HEK293T (cell line): ENCODE results near the gene MLLT3.

Source experiments
- ARNT ChIP-seq: fragments of 450-650 bp; IDR thresholded peaks from 2 replicates; pipeline ENCODE4 v1.6.1; 2017; ENCODE audit warnings: mild to moderate bottlenecking
- ELF4 ChIP-seq: fragments of 450-650 bp; IDR thresholded peaks from 2 replicates; pipeline ENCODE4 v1.6.1; 2017; ENCODE audit warnings: antibody characterized with exemption
- FOXA1 ChIP-seq: fragments of 450-650 bp; IDR thresholded peaks from 2 replicates; pipeline ENCODE4 v1.6.1; 2016; ENCODE audit warnings: mild to moderate bottlenecking
- FOXM1 ChIP-seq: fragments of 450-650 bp; IDR thresholded peaks from 2 replicates; pipeline ENCODE4 v1.6.1; 2017; ENCODE audit warnings: mild to moderate bottlenecking, borderline replicate concordance
- HDGF ChIP-seq: fragments of 450-650 bp; IDR thresholded peaks from 2 replicates; pipeline ENCODE4 v1.6.1; 2017; ENCODE audit warnings: antibody characterized with exemption, borderline replicate concordance
- L3MBTL2 ChIP-seq: fragments of 450-650 bp; conservative IDR thresholded peaks from 2 replicates; pipeline ENCODE4 v1.6.1; 2016; ENCODE audit warnings: mild to moderate bottlenecking
- NFRKB ChIP-seq: fragments of 450-650 bp; IDR thresholded peaks from 2 replicates; pipeline ENCODE4 v1.6.1; 2016; ENCODE audit warnings: mild to moderate bottlenecking, moderate library complexity
- SP1 ChIP-seq: fragments of 450-650 bp; IDR thresholded peaks from 2 replicates; pipeline ENCODE4 v1.6.1; 2017
- SUZ12 ChIP-seq: fragments of 450-650 bp; IDR thresholded peaks from 2 replicates; pipeline ENCODE4 v1.6.1; 2016; ENCODE audit warnings: mild to moderate bottlenecking
- TF ChIP-seq, protein P1 (sequence below): fragments of 450-650 bp; IDR thresholded peaks from 2 replicates; pipeline ENCODE4 v1.6.1; 2016

DNA sequence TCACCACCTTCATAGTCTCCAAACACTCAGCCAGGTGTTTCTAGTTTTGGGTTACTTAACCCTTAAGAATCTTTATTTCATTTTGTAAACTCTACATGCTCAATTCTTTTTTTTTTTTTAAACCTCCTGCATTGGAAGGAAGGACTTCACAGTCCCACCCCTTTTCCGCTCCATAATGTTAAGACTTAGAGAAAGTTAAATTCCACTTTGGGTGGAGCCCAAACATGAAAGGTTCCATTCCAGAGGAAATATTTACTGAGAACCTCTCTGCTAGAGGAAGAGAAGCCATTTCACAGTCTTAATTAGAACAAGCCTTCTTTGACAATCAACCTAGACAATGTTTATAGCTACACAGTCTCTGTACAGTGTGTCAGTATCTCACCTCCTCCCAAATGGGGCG, 312.3 kb downstream of the MLLT3 start:
- no peak for TF ChIP-seq HDGF
- no peak for TF ChIP-seq FOXM1
- no peak for TF ChIP-seq NFRKB
- TF ChIP-seq ELF4 = no peak
- no peak for TF ChIP-seq FOXA1
- no peak for TF ChIP-seq SP1
- TF ChIP-seq L3MBTL2 = no peak
- no peak for TF ChIP-seq SUZ12
- TF ChIP-seq, protein P1, sequence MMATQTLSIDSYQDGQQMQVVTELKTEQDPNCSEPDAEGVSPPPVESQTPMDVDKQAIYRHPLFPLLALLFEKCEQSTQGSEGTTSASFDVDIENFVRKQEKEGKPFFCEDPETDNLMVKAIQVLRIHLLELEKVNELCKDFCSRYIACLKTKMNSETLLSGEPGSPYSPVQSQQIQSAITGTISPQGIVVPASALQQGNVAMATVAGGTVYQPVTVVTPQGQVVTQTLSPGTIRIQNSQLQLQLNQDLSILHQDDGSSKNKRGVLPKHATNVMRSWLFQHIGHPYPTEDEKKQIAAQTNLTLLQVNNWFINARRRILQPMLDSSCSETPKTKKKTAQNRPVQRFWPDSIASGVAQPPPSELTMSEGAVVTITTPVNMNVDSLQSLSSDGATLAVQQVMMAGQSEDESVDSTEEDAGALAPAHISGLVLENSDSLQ = no peak
- no peak for TF ChIP-seq ARNT
